Astrocyte (in vitro differentiated cells and primary cell): ENCODE data around the gene PRF1. TPM values are rescaled to one million over a fixed set of nuclear protein-coding genes. Genes with fewer than 3 reads are reported as not detected.

Experiments
- DNase-seq: peaks from one replicate; pipeline ENCODE4 v3.0.0-alpha.2; 2010; ENCODE audit warnings: low read depth
- FAIRE-seq: peaks from 2 replicates; lab custom pipeline; 2011; peaks lifted over from hg19 to GRCh38; lab: Jason Lieb, UNC
- H2AFZ ChIP-seq: 2 replicates; pipeline ENCODE4 v1.6.0; 2012; ENCODE audit warnings: low read depth, low read length, inconsistent platforms
- H3K27ac ChIP-seq: 2 replicates; pipeline ENCODE4 v1.5.1; 2011; ENCODE audit warnings: low read depth, low read length, inconsistent platforms
- H3K27me3 ChIP-seq: 2 replicates; pipeline ENCODE4 v1.6.0; 2011; ENCODE audit warnings: low read length, inconsistent platforms; ENCODE audit not compliant: insufficient read depth
- H3K36me3 ChIP-seq: 2 replicates; pipeline ENCODE4 v1.5.1; 2011; ENCODE audit warnings: low read length, inconsistent platforms; ENCODE audit not compliant: insufficient read depth
- H3K4me1 ChIP-seq: 2 replicates; pipeline ENCODE4 v1.5.1; 2011; ENCODE audit warnings: low read length, inconsistent platforms; ENCODE audit not compliant: insufficient read depth
- H3K4me2 ChIP-seq: 2 replicates; pipeline ENCODE4 v1.6.0; 2012; ENCODE audit warnings: low read length, inconsistent platforms
- H3K4me3 ChIP-seq: 2 replicates; pipeline ENCODE4 v1.5.1; 2011; ENCODE audit warnings: low read depth, mild to moderate bottlenecking, low read length, inconsistent platforms; ENCODE audit not compliant: insufficient read depth
- H3K79me2 ChIP-seq: 2 replicates; pipeline ENCODE4 v1.6.0; 2012; ENCODE audit warnings: mild to moderate bottlenecking, low read length, inconsistent platforms; ENCODE audit not compliant: insufficient read depth
- H3K9ac ChIP-seq: 2 replicates; pipeline ENCODE4 v1.6.0; 2012; ENCODE audit warnings: mild to moderate bottlenecking, low read length, inconsistent platforms
- H3K9me3 ChIP-seq: 2 replicates; pipeline ENCODE4 v1.5.1; 2012; ENCODE audit warnings: low read depth, mild to moderate bottlenecking, low read length, inconsistent platforms; ENCODE audit not compliant: insufficient read depth
- H4K20me1 ChIP-seq: 2 replicates; pipeline ENCODE4 v1.6.0; 2012; ENCODE audit warnings: low read length, inconsistent platforms; ENCODE audit not compliant: insufficient read depth
- H3K27ac Mint-ChIP-seq: one replicate; pipeline ENCODE4 v1.8.0; 2021; ENCODE audit warnings: mild to moderate bottlenecking, mixed read lengths; ENCODE audit not compliant: unreplicated experiment
- H3K27me3 Mint-ChIP-seq: one replicate; pipeline ENCODE4 v1.8.0; 2021; ENCODE audit warnings: low read depth, mixed read lengths; ENCODE audit not compliant: unreplicated experiment
- H3K36me3 Mint-ChIP-seq: one replicate; pipeline ENCODE4 v1.8.0; 2021; ENCODE audit warnings: low read depth, mixed read lengths; ENCODE audit not compliant: unreplicated experiment
- H3K4me1 Mint-ChIP-seq: one replicate; pipeline ENCODE4 v1.8.0; 2021; ENCODE audit warnings: low read depth, mixed read lengths; ENCODE audit not compliant: unreplicated experiment
- H3K4me3 Mint-ChIP-seq: one replicate; pipeline ENCODE4 v1.8.0; 2021; ENCODE audit warnings: mild to moderate bottlenecking, moderate library complexity, mixed read lengths; ENCODE audit not compliant: unreplicated experiment
- H3K9me3 Mint-ChIP-seq: one replicate; pipeline ENCODE4 v1.8.0; 2021; ENCODE audit warnings: mild to moderate bottlenecking, mixed read lengths; ENCODE audit not compliant: unreplicated experiment
- EZH2 ChIP-seq: IDR thresholded peaks from 2 replicates; pipeline ENCODE4 v1.6.1; 2012; ENCODE audit warnings: mild to moderate bottlenecking, low read length, inconsistent platforms; ENCODE audit not compliant: insufficient read depth
- total RNA-seq: library from RNA; stranded (reverse); gene quantifications from 2 replicates; pipeline ENCODE4 v1.2.1, GENCODE V29; 2021
- TF ChIP-seq, protein P1 (sequence below): IDR thresholded peaks from 2 replicates; pipeline ENCODE4 v1.5.1; 2011; ENCODE audit warnings: low read depth, mild to moderate bottlenecking, inconsistent platforms, low read length, moderate library complexity; ENCODE audit not compliant: insufficient read depth

The PRF1 gene
- total RNA-seq, 1 donor from 2014 or later: 0.16 TPM

DNA sequence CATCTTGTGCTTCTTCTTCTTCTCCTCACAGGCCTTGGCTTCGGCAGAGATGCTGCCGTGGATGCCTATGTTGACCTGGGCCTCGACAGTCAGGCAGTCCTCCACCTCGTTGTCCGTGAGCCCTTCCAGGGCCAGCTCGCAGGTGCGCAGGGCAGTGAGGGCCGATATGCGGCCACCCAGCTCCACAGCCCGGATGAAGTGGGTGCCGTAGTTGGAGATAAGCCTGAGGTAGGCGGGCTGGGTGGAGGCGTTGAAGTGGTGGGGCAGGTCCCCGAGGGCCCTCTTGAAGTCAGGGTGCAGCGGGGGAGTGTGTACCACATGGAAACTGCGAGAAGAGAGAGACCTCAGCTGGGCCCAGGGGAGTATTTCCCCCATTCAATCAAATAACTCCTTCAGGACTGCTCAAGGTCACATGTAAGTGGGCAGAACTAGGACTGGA, 3.7 kb downstream of the PRF1 start:
- no peak for DNase-seq
- Histone ChIP-seq H3K27me3 (peaks cover 2% of the 10 kb centered on the region), H3K4me1 (no peaks in the 10 kb centered on the region), H2AFZ (no peak overlapping the region), H3K4me2 (no peak overlapping the region), H4K20me1 (no peaks in the 10 kb centered on the region), H3K4me3 (no peak overlapping the region), H3K27ac (no peak overlapping the region), H3K36me3 (no peaks in the 10 kb centered on the region), H3K9ac (no peak overlapping the region), H3K79me2 (no peaks in the 10 kb centered on the region), H3K9me3 (no peaks in the 10 kb centered on the region)
- H3K36me3 Mint-ChIP-seq: no peaks in the 10 kb centered on the region
- H3K4me1 Mint-ChIP-seq: peaks cover 11% of the 10 kb centered on the region
- FAIRE-seq: no peak
- H3K27me3 Mint-ChIP-seq: peaks cover 29% of the 10 kb centered on the region
- H3K4me3 Mint-ChIP-seq: no peak overlapping the region
- H3K9me3 Mint-ChIP-seq: no peaks in the 10 kb centered on the region
- TF ChIP-seq, protein P1, sequence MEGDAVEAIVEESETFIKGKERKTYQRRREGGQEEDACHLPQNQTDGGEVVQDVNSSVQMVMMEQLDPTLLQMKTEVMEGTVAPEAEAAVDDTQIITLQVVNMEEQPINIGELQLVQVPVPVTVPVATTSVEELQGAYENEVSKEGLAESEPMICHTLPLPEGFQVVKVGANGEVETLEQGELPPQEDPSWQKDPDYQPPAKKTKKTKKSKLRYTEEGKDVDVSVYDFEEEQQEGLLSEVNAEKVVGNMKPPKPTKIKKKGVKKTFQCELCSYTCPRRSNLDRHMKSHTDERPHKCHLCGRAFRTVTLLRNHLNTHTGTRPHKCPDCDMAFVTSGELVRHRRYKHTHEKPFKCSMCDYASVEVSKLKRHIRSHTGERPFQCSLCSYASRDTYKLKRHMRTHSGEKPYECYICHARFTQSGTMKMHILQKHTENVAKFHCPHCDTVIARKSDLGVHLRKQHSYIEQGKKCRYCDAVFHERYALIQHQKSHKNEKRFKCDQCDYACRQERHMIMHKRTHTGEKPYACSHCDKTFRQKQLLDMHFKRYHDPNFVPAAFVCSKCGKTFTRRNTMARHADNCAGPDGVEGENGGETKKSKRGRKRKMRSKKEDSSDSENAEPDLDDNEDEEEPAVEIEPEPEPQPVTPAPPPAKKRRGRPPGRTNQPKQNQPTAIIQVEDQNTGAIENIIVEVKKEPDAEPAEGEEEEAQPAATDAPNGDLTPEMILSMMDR: no peak
- no peak for TF ChIP-seq EZH2
- H3K27ac Mint-ChIP-seq: no peak overlapping the region

DNA sequence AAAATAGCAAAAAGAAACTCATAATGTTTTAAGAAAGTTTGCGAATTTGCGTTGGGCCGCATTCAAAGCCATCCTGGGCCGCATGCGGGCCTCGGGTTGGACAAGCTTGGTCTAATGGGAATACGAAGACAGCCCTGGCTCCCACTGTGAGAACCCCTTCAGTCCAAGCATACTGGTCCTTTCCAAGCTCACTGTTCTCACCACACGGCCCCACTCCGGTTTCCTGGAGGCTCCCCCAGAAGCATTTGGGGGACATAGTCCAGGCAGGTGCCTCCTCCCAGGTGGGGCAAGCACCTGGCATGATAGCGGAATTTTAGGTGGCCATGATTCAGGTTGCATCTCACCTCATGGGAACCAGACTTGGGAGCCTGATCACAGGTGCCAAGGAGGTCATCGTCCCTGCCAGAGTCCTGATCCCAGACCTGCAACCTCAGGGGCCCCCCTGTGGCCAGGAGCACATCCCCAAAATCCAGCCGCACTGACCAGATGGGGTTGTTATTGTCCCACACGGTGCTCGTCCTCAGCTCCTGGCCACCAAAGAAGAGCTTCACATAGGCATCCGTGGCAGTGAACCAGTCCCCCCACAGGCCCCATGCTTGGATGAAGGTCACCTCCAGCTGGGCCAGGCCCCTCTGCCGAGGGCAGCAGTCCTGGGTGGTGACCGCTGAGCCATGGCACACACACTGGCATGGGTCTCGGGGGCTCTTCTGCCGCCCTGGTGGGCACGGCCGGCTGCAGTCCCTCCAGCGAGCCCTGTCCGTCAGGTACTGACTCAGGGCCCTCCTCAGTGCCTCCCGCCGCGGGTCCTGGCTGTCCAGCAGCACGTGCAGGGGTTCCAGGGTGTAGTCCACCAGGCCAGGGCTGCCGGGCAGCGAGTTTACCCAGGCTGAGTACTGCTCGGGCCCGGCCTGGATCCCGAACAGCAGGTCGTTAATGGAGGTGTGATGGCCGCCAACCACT, 4.4 kb downstream of the PRF1 start:
- H3K36me3 ChIP-seq: no peaks in the 10 kb centered on the region
- H3K27me3 Mint-ChIP-seq: peaks cover 31% of the 10 kb centered on the region
- peaks cover 11% of the 10 kb centered on the region for H3K4me1 Mint-ChIP-seq
- H3K36me3 Mint-ChIP-seq: no peaks in the 10 kb centered on the region
- no peak overlapping the region for H3K27ac Mint-ChIP-seq
- H3K4me3 ChIP-seq: no peak overlapping the region
- no peaks in the 10 kb centered on the region for H4K20me1 ChIP-seq
- DNase-seq (no peak), FAIRE-seq (no peak)
- no peaks in the 10 kb centered on the region for H3K9me3 Mint-ChIP-seq
- H3K9me3 ChIP-seq: no peaks in the 10 kb centered on the region
- no peak overlapping the region for H3K27ac ChIP-seq
- H3K4me2 ChIP-seq: no peak overlapping the region
- no peak for TF ChIP-seq EZH2
- TF ChIP-seq, protein P1: no peak
- no peaks in the 10 kb centered on the region for H3K4me1 ChIP-seq
- H3K27me3 ChIP-seq: peaks cover 2% of the 10 kb centered on the region
- H3K9ac ChIP-seq: no peak overlapping the region
- no peak overlapping the region for H2AFZ ChIP-seq
- H3K79me2 ChIP-seq: no peaks in the 10 kb centered on the region
- no peak overlapping the region for H3K4me3 Mint-ChIP-seq
